Measurements from ENCODE around the gene RBFOX2.

GRCh38 chr22:35966314-35967045, 62.1 kb downstream of the RBFOX2 start:
- TF ChIP-seq FOXA3 (CRISPR knock-in tag; IDR thresholded peaks at IDR 0.05) = no peak
- no peak for TF ChIP-seq ZNF629 (CRISPR knock-in tag; conservative IDR thresholded peaks at IDR 0.05)
- TF ChIP-seq ZNF318 (CRISPR knock-in tag; IDR thresholded peaks at IDR 0.05) = no peak
